ENCODE data around the gene SH3TC2. TPM values are rescaled to one million over a fixed set of nuclear protein-coding genes. Genes with fewer than 3 reads are reported as not detected.

SH3TC2 gene
- polyA plus RNA-seq, 1 of the 3 experiments (the other 2 are of a cell fraction): 1.1 TPM

DNA sequence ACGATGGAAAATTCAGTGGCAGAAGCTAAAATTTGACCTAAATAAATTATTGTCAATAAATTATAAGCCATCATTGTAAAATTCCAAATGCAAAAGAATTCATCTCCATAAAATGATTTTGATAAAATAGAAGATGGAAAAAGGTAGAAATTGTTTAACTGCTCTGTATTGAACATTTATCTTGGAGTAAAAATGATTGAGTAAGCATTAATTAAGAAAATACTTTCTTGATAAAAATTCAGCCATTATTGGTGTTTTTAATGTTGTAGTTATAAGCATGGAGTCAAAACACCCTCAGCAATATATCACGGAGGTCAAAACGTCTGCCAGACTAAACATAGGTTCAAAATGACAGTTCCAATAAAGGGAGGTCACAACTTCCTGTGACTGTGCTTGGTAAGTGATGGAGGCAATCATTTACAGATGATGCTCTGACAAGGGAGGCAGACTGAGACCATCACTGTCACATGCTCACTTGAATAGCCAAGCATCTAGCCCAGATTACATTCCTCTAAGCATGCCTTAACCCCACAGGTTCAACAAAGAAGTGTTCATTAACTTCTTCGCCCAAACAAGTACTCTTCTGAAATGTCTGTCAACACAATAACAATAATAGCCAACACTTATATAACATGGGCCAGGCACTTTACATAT is 69.5 kb downstream of the SH3TC2 start:
- DNase-seq: no peak
- no peak overlapping the region for H3K9ac ChIP-seq
- H3K4me2 ChIP-seq: no peak overlapping the region
- TF ChIP-seq GATA2 (CRISPR knock-in tag; IDR thresholded peaks at IDR 0.05): no peak
- no peak for TF ChIP-seq TAF1 (IDR thresholded peaks at IDR 0.05; ENCODE audit: borderline replicate concordance, low read depth, low read length)
- 87% methylated on average over 4 of the region's 4 CpGs for WGBS (ENCODE audit: low lambda C conversion rate)
- H3K9me2 ChIP-seq: no peaks in the 10 kb centered on the region
- ChIA-PET POLR2A (no interaction called here), CTCF (interaction anchor here (1.1 to 2.5 kb wide), 5 partner anchors 42 to 263 kb away, joined by 3 to 10 read pairs (median 4); no protein-coding TSS in a partner anchor)
- no peaks in the 10 kb centered on the region for H3K79me2 ChIP-seq (ENCODE audit: insufficient read depth)
- H3F3A ChIP-seq (replicated peaks; ENCODE audit: insufficient read depth): no peaks in the 10 kb centered on the region
- no peaks in the 10 kb centered on the region for H3K27me3 ChIP-seq (ENCODE audit: insufficient read depth)
- no peaks in the 10 kb centered on the region for H3K36me3 ChIP-seq (replicated peaks in 1 of 2; ENCODE audit: control insufficient read depth in 1 of 2, insufficient read depth in 2 of 2, low read length in 1 of 2)
- H3K4me3 ChIP-seq (ENCODE audit: low read depth in 2 of 2, low read length in 1 of 2): no peak overlapping the region
- H3K9me3 ChIP-seq: no peaks in the 10 kb centered on the region
- no peak overlapping the region for H3K27ac ChIP-seq (ENCODE audit: low read depth in 2 of 2, low read length in 1 of 2)
- H4K20me1 ChIP-seq (ENCODE audit: insufficient read depth): no peaks in the 10 kb centered on the region
- no peak overlapping the region for H2AFZ ChIP-seq (ENCODE audit: low read depth)
- H3K4me1 ChIP-seq (ENCODE audit: control insufficient read depth in 1 of 2, insufficient read depth in 2 of 2, low read depth in 1 of 2, low read length in 1 of 2): no peaks in the 10 kb centered on the region; a peak in 1 of 4 replicates

DNA sequence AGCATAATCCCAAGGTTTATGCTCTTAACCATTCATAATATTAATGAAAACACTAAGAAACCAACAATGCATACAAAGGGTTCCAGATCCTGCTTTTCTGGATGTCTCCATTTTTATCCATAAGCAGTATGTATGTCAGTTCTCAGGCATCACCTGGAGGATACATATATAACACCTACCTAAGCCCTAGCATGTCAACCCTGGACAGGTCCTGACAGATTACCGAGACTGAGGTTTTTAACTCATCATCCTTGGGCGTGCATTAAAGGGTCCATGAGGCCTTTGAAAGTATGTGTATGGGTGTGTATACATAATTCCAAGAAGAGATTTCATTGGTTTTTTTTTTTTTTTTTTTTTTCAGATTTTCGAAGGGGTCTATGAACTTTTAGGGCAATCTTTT is 70.6 kb downstream of the SH3TC2 start:
- no peak overlapping the region for H3K9ac ChIP-seq
- no peak overlapping the region for H3K27ac ChIP-seq (ENCODE audit: low read depth in 2 of 2, low read length in 1 of 2)
- no peak for DNase-seq
- H3K79me2 ChIP-seq (ENCODE audit: insufficient read depth): no peaks in the 10 kb centered on the region
- TF ChIP-seq CHD2 (IDR thresholded peaks at IDR 0.05; ENCODE audit: low read length, partially characterized antibody) (no peak), RCOR1 (IDR thresholded peaks at IDR 0.05; ENCODE audit: low read length) (no peak), EZH2phosphoT487 (IDR thresholded peaks at IDR 0.05; ENCODE audit: borderline replicate concordance, low read depth) (no peak), FOSL2 (IDR thresholded peaks at IDR 0.05; ENCODE audit: borderline replicate concordance, low read depth) (no peak), RAD21 (IDR thresholded peaks at IDR 0.05; ENCODE audit: low read length) (no peak), TAF1 (IDR thresholded peaks at IDR 0.05; ENCODE audit: borderline replicate concordance, low read depth, low read length) (no peak), RFX5 (IDR thresholded peaks at IDR 0.05; ENCODE audit: low read length) (no peak), RXRA (IDR thresholded peaks at IDR 0.05; ENCODE audit: borderline replicate concordance, low read depth) (no peak), NFIC (IDR thresholded peaks at IDR 0.05; ENCODE audit: borderline replicate concordance) (no peak), MEF2A (IDR thresholded peaks at IDR 0.05; ENCODE audit: borderline replicate concordance, low read depth) (no peak)
- TF ChIP-seq, protein P1, sequence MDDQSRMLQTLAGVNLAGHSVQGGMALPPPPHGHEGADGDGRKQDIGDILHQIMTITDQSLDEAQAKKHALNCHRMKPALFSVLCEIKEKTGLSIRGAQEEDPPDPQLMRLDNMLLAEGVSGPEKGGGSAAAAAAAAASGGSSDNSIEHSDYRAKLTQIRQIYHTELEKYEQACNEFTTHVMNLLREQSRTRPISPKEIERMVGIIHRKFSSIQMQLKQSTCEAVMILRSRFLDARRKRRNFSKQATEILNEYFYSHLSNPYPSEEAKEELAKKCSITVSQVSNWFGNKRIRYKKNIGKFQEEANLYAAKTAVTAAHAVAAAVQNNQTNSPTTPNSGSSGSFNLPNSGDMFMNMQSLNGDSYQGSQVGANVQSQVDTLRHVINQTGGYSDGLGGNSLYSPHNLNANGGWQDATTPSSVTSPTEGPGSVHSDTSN (IDR thresholded peaks at IDR 0.05): no peak
- TF ChIP-seq, protein P2, sequence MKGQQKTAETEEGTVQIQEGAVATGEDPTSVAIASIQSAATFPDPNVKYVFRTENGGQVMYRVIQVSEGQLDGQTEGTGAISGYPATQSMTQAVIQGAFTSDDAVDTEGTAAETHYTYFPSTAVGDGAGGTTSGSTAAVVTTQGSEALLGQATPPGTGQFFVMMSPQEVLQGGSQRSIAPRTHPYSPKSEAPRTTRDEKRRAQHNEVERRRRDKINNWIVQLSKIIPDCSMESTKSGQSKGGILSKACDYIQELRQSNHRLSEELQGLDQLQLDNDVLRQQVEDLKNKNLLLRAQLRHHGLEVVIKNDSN (IDR thresholded peaks at IDR 0.05; ENCODE audit: borderline replicate concordance, low read depth): no peak
- no peaks in the 10 kb centered on the region for H4K20me1 ChIP-seq (ENCODE audit: insufficient read depth)
- no peaks in the 10 kb centered on the region for H3K27me3 ChIP-seq (ENCODE audit: insufficient read depth)
- no peak overlapping the region for H3K4me3 ChIP-seq (ENCODE audit: low read depth in 2 of 2, low read length in 1 of 2)
- no peaks in the 10 kb centered on the region for H3K9me3 ChIP-seq
- WGBS (ENCODE audit: low lambda C conversion rate): 75% methylated on average over 3 of the region's 3 CpGs
- H3K9me2 ChIP-seq: no peaks in the 10 kb centered on the region
- ChIA-PET CTCF (interaction anchor here (0.8 to 2.5 kb wide), 9 partner anchors 8 to 261 kb away, joined by 3 to 12 read pairs (median 5); partner anchors contain the start of gene ABLIM3), POLR2A (no interaction called here)
- H3K4me2 ChIP-seq: no peak overlapping the region
- H3F3A ChIP-seq (replicated peaks; ENCODE audit: insufficient read depth): no peaks in the 10 kb centered on the region
- no peak overlapping the region for H2AFZ ChIP-seq (ENCODE audit: low read depth)
- H3K36me3 ChIP-seq (replicated peaks in 1 of 2; ENCODE audit: control insufficient read depth in 1 of 2, insufficient read depth in 2 of 2, low read length in 1 of 2): no peaks in the 10 kb centered on the region
- H3K4me1 ChIP-seq (ENCODE audit: control insufficient read depth in 1 of 2, insufficient read depth in 2 of 2, low read depth in 1 of 2, low read length in 1 of 2): no peaks in the 10 kb centered on the region

Data from SK-N-SH (cell line).